ENCODE measurements around the gene OLIG2. TPM values are rescaled to one million over a fixed set of nuclear protein-coding genes. Genes with fewer than 3 reads are reported as not detected.
A peak's percentile ranks its signal among the peaks of the same experiment; 100 is the strongest.

The OLIG2 gene
- total RNA-seq, 2 donors from 2014 or later, result 0.53 TPM; not detected in 1

DNA sequence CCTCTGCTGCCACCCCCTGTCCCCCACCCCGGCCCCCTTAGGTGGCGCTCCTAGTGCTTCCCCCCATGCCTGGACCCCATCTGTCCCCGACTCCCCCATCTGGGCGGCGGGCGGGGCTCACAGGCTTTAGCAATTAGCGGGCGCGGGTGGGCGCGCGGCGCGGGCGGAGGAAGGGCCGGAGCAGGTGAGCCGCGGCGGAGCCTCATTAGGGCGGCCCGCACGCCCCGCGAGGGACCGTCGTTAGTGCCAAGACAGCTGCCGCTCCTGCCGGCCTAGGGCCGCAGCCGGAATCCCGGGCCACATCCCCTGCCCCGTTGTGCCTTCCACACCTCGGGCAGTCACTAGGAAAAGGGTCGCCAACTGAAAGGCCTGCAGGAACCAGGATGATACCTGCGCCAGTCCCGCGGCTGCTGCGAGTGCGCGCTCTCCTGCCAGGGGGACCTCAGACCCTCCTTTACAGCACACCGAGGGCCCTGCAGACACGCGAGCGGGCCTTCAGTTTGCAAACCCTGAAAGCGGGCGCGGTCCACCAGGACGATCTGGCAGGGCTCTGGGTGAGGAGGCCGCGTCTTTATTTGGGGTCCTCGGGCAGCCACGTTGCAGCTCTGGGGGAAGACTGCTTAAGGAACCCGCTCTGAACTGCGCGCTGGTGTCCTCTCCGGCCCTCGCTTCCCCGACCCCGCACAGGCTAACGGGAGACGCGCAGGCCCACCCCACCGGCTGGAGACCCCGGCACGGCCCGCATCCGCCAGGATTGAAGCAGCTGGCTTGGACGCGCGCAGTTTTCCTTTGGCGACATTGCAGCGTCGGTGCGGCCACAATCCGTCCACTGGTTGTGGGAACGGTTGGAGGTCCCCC is 7.6 kb downstream of the OLIG2 start:
- Histone ChIP-seq H3K4me1 (ENCODE audit: control insufficient read depth, insufficient read depth, low read length) (no peaks in the 10 kb centered on the region), H3K4me3 (ENCODE audit: low read length) (no peak overlapping the region), H3K27me3 (ENCODE audit: control insufficient read depth, insufficient read depth, low read length, poor library complexity, severe bottlenecking) (peaks cover 98% of the 10 kb centered on the region), H3K27ac (ENCODE audit: low read depth, low read length) (no peak overlapping the region), H3K9ac (ENCODE audit: extremely low read depth, low read length, poor library complexity, severe bottlenecking) (no peak overlapping the region), H3K36me3 (ENCODE audit: control insufficient read depth, insufficient read depth, low read length) (no peaks in the 10 kb centered on the region), H3K9me3 (ENCODE audit: control insufficient read depth, low read length) (no peaks in the 10 kb centered on the region)
- TF ChIP-seq, protein P1, sequence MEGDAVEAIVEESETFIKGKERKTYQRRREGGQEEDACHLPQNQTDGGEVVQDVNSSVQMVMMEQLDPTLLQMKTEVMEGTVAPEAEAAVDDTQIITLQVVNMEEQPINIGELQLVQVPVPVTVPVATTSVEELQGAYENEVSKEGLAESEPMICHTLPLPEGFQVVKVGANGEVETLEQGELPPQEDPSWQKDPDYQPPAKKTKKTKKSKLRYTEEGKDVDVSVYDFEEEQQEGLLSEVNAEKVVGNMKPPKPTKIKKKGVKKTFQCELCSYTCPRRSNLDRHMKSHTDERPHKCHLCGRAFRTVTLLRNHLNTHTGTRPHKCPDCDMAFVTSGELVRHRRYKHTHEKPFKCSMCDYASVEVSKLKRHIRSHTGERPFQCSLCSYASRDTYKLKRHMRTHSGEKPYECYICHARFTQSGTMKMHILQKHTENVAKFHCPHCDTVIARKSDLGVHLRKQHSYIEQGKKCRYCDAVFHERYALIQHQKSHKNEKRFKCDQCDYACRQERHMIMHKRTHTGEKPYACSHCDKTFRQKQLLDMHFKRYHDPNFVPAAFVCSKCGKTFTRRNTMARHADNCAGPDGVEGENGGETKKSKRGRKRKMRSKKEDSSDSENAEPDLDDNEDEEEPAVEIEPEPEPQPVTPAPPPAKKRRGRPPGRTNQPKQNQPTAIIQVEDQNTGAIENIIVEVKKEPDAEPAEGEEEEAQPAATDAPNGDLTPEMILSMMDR (conservative IDR thresholded peaks at IDR 0.05), result no peak
- 12 to 20% methylated on average over 33 to 75 of the region's 76 CpGs for WGBS, 2 experiments (ENCODE audit: insufficient coverage in 1 of 2, insufficient read length in 1 of 2)
- H3K27me3 Mint-ChIP-seq (ENCODE audit: insufficient read depth), result peaks cover 90% of the 10 kb centered on the region
- H3K27ac Mint-ChIP-seq, result no peak overlapping the region
- peaks cover 11% of the 10 kb centered on the region for H3K4me1 Mint-ChIP-seq
- no peaks in the 10 kb centered on the region for H3K9me3 Mint-ChIP-seq
- H3K36me3 Mint-ChIP-seq (ENCODE audit: low read depth), result no peaks in the 10 kb centered on the region
- peak; percentile 65 for DNase-seq
- H3K4me3 Mint-ChIP-seq, result peak overlapping the region; percentile 30

DNA sequence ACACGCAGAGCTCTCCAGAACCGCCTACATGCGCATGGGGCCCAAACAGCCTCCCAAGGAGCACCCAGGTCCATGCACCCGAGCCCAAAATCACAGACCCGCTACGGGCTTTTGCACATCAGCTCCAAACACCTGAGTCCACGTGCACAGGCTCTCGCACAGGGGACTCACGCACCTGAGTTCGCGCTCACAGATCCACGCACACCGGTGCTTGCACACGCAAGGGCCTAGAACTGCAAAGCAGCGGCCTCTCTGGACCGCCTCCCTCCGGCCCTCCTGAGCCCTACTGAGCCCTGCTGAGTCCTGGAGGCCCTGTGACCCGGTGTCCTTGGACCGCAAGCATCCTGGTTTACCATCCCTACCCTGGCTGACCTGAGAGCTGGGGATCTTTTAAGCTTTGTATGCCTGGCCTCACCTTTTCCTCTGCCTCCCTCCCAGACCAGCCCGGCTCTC is 8.3 kb downstream of the OLIG2 start:
- Histone ChIP-seq H3K27me3 (ENCODE audit: control insufficient read depth, insufficient read depth, low read length, poor library complexity, severe bottlenecking) (peaks cover 96% of the 10 kb centered on the region), H3K4me1 (ENCODE audit: control insufficient read depth, insufficient read depth, low read length) (no peaks in the 10 kb centered on the region), H3K36me3 (ENCODE audit: control insufficient read depth, insufficient read depth, low read length) (no peaks in the 10 kb centered on the region), H3K27ac (ENCODE audit: low read depth, low read length) (no peak overlapping the region), H3K9me3 (ENCODE audit: control insufficient read depth, low read length) (no peaks in the 10 kb centered on the region), H3K9ac (ENCODE audit: extremely low read depth, low read length, poor library complexity, severe bottlenecking) (no peak overlapping the region), H3K4me3 (ENCODE audit: low read length) (no peak overlapping the region)
- Mint-ChIP-seq H3K27ac (no peak overlapping the region), H3K9me3 (no peaks in the 10 kb centered on the region), H3K36me3 (ENCODE audit: low read depth) (no peaks in the 10 kb centered on the region), H3K27me3 (ENCODE audit: insufficient read depth) (peaks cover 83% of the 10 kb centered on the region), H3K4me1 (peaks cover 11% of the 10 kb centered on the region), H3K4me3 (no peak overlapping the region)
- no peak for DNase-seq
- TF ChIP-seq, protein P1 (conservative IDR thresholded peaks at IDR 0.05), result no peak
- 62 to 73% methylated on average over 18 to 20 of the region's 20 CpGs for WGBS, 2 experiments (ENCODE audit: insufficient coverage in 1 of 2, insufficient read length in 1 of 2)

DNA sequence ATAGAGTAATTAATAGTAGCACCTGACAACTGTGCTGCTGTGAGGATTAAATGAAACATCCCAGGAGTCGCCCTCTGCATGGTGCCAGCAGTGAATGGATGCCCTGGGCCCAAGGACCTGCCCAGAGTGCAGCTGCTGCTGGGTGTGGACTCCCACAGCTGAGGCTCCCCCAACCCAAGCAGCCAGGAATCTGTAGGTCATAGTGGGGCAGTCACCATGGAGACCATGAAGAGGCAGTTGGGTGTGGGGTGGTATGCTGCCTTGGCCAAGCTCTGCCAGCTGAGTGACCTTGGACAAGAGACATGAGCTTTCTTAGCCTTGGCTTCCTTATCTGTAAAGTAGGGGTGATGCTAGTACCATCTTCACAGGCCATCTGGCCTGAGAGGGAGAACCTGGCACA is 9.4 kb downstream of the OLIG2 start:
- H3K27me3 ChIP-seq (ENCODE audit: control insufficient read depth, insufficient read depth, low read length, poor library complexity, severe bottlenecking), result peaks cover 84% of the 10 kb centered on the region

More for the DNA sequence above, 9.4 kb downstream of the OLIG2 start:
- Histone ChIP-seq H3K4me1 (ENCODE audit: control insufficient read depth, insufficient read depth, low read length) (no peaks in the 10 kb centered on the region), H3K4me3 (ENCODE audit: low read length) (no peak overlapping the region), H3K36me3 (ENCODE audit: control insufficient read depth, insufficient read depth, low read length) (no peaks in the 10 kb centered on the region), H3K9me3 (ENCODE audit: control insufficient read depth, low read length) (no peaks in the 10 kb centered on the region), H3K9ac (ENCODE audit: extremely low read depth, low read length, poor library complexity, severe bottlenecking) (no peak overlapping the region), H3K27ac (ENCODE audit: low read depth, low read length) (no peak overlapping the region)
- H3K27ac Mint-ChIP-seq, result no peak overlapping the region
- TF ChIP-seq, protein P1 (conservative IDR thresholded peaks at IDR 0.05), result no peak
- H3K9me3 Mint-ChIP-seq, result no peaks in the 10 kb centered on the region
- WGBS, 2 experiments (ENCODE audit: insufficient coverage in 1 of 2, insufficient read length in 1 of 2), result 83 to 88% methylated on average over 1 of the region's 1 CpG
- H3K4me3 Mint-ChIP-seq, result no peak overlapping the region
- H3K4me1 Mint-ChIP-seq, result peaks cover 4% of the 10 kb centered on the region
- no peak for DNase-seq
- H3K36me3 Mint-ChIP-seq (ENCODE audit: low read depth), result no peaks in the 10 kb centered on the region
- peaks cover 71% of the 10 kb centered on the region for H3K27me3 Mint-ChIP-seq (ENCODE audit: insufficient read depth)

Measured in endodermal cell (in vitro differentiated cells).